ENCODE measurements around the gene SMAP2.

- TF ChIP-seq CTCF (IDR thresholded peaks at IDR 0.05): no peak
- TF ChIP-seq POLR2A (IDR thresholded peaks at IDR 0.05): no peak
Observed at GRCh38 chr1:40413527-40414252, 40.2 kb downstream of the SMAP2 start.
